GM18505 (cell line): ENCODE results near the gene ZFAND3.
"Not testable (repeated sequence)": the region's sequence is repeated elsewhere in the genome, so short reads cannot be mapped to it uniquely, and the experiment has no call there.

Source experiments
- ATAC-seq: cut with Tn5 transposase; IDR thresholded peaks from one replicate; pipeline ENCODE4 v1.9.1; 2021; ENCODE audit not compliant: unreplicated experiment
- POLR2A ChIP-seq: IDR thresholded peaks from 4 replicates; pipeline ENCODE4 v1.6.1; 2011; ENCODE audit warnings: borderline replicate concordance; ENCODE audit not compliant: insufficient read depth, insufficient read length; ENCODE audit errors: extremely low read depth

The ZFAND3 gene

GRCh38 chr6:37941871-37942270, 122.3 kb downstream of the ZFAND3 start:
- no peak for ATAC-seq
- TF ChIP-seq POLR2A = no peak

DNA sequence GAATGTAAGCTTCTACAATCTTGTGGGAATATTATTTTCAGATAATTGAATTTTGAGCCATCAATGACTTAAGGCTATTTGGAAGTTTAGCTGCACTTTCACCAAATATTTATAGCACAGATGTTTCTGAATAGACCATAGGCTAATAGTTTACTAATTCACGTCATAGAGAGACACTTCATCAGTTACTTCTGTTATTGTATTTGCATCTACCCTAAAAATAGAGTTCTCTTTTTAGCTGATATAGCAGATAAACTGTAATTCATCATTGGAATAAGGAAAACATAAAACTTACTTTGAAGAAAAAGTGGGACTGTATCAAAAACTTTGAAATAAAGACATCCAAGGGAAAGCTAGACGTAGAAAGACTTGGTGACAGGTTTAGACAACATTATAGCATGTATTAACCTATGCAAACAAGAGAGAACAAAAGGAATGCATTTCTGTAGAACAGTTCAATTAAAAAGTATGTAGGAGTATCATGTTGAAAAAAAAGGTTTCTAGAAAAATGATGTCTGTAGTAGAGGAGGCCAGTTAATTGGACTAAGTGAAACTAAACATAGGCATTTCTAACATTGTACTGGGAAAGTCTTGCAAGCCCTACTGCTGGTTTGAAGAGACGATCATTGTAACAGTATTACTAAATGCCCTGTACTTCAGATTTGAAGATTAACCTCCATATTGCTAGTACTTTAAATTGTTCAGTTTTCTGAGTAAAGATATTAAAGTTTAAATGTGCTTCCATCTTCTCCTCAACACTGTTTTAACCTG, 123.3 kb downstream of the ZFAND3 start:
- no peak for ATAC-seq
- no peak for TF ChIP-seq POLR2A

DNA sequence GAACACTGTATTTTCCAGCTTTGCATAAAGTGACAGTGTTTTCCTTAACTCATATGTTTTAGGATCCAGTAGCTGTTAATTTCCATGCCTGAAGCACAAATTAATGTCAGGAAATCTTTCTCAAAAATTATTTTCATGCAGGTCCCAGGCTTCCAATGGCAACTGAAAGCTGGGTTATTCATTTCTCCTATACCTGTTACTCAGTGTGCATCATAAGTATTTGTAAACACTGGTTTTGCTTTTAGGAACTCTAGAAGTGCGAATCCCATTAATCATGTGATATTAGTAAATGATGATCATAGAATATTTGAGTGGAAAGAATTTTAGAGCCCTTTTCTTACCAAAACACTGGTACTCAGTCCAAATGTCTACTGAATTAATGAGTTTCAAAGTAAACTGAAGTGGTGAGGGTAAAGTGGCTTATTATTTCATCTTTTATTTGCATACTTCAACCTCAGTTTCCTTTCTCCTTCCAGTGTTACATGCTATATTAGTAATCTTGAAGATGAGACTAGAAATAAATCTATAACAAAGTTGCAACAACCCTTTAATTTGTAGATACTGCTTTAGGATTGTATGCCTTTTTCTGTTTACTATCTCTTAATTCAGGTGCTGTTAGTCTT, 124.0 kb downstream of the ZFAND3 start:
- no peak for TF ChIP-seq POLR2A

GRCh38 chr6:37946057-37946456, 126.5 kb downstream of the ZFAND3 start:
- ATAC-seq = no peak
- TF ChIP-seq POLR2A = no peak

More for the DNA sequence above, 124.0 kb downstream of the ZFAND3 start:
- no peak for ATAC-seq

GRCh38 chr6:37947468-37947867, 127.9 kb downstream of the ZFAND3 start:
- no peak for TF ChIP-seq POLR2A
- no peak for ATAC-seq

DNA sequence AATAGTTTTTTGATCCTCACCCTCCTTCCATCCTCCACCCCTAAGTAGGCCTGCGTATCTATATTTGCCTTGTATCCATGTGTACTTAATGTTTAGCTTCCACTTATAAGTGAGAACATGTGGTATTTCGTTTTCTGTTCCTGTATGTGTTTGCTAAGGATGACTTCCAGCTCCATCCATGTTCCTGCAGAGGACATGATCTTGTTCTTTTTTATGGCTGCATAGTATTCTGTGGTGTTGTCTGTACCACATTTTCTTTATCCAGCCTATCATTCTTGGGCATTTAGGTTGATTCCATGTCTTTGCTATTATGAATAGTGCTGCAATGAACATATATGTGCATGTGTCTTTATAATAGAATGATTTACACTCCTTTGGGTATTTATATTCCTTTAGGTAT, 129.1 kb downstream of the ZFAND3 start:
- ATAC-seq = not testable (repeated sequence)

DNA sequence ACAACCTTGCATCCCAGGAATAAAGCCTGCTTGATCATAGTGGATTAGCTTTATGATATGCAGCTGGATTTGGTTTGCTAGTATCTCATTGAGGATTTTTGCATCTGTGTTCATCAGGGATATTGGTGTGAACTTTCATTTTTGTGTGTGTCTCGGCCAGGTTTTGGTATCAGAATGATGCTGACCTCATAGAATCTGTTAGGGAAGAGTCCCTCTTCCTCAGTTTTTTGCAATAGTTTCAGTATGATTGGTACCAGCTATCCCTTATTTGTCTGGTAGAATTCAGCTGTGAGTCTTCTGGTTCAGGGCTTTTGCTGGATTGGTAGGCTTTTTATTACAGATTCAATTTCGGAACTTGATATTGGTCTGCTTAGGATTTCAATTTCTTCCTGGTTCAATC, 132.5 kb downstream of the ZFAND3 start:
- ATAC-seq = no peak
- TF ChIP-seq POLR2A = no peak

DNA sequence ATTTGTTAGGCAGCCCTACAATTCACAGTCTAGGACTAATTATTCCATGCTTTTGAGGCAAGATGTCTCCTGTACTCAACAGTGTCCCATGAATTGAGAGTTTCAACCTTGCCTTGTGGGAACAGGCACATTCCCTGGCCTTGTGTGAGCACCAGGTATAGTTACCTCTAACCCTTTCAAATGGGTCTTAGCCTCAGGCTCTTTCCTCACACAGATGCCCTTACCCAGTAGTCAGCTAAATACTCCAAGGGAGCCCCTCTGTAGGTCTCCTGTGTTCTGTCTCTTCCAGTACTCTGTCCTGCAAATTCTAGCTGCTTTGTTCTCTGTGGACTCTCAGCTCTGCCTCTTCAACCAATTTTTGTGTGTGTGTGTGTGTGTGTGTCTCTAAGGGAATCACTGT, 135.3 kb downstream of the ZFAND3 start:
- no peak for TF ChIP-seq POLR2A
- ATAC-seq = no peak

GRCh38 chr6:37956711-37957275, 137.3 kb downstream of the ZFAND3 start:
- no peak for TF ChIP-seq POLR2A
- no peak for ATAC-seq

DNA sequence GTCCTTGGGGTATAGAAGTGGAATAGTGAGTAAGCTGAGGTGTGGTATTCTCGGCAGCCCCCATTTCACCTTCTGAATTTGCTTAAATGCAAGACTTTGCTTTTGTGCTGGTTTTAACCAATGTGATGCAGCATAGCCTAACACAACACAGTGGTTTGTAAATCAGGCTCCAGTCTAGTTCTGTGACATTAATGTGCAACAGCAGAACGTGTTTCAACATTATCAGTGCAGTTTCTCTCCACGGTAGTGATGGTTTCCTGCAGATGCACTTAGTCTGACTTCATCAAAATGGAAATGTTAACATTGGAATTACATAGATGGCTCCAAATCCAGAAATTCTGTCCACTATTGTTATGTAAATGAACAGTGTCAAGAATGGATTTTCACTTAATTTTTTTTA, 139.5 kb downstream of the ZFAND3 start:
- no peak for ATAC-seq
- no peak for TF ChIP-seq POLR2A

- TF ChIP-seq POLR2A = no peak
- no peak for ATAC-seq
Observed at GRCh38 chr6:37960139-37960935, 140.8 kb downstream of the ZFAND3 start.

DNA sequence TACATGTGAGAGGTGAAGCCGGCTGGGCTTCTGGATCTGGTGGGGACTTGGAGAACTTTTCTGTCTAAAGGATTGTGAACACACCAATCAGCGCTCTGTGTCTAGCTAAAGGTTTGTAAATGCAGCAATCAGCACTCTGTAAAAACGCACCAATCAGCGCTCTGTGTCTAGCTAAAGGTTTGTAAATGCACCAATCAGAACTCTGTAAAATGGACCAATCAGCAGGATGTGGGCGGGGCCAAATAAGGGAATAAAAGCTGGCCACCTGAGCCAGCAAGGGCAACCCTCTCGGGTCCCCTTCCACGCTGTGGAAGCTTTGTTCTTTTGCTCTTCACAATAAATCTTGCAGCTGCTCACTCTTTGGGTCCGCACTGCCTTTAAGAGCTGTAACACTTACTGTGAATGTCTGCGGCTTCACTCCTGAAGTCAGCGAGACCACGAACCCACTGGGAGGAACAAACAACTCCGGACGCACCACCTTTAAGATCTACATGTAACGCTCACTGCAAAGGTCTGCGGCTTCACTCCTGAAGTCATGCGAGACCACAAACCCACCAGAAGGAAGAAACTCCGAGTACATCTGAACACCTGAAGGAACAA, 143.1 kb downstream of the ZFAND3 start:
- ATAC-seq = not testable (repeated sequence)

- no peak for ATAC-seq
- TF ChIP-seq POLR2A = no peak
Observed at GRCh38 chr6:37965964-37966676, 146.6 kb downstream of the ZFAND3 start.

- no peak for TF ChIP-seq POLR2A
- ATAC-seq = no peak
Observed at GRCh38 chr6:37966801-37967200, 147.3 kb downstream of the ZFAND3 start.
